DND-41 (cell line): ENCODE data around the gene WDR45B.
"Not testable (repeated sequence)": the region's sequence is repeated elsewhere in the genome, so short reads cannot be mapped to it uniquely, and the experiment has no call there.

ENCODE experiments used
- ATAC-seq: fragments of 200-7000 bp; cut with Tn5 transposase; 3 replicates; pipeline ENCODE4 v1.9.1; 2021; ENCODE audit warnings: low read depth; ENCODE audit not compliant: insufficient read depth
- DNase-seq: peaks from one replicate; pipeline ENCODE4 v3.0.0-alpha.2; 2020
- H2AFZ ChIP-seq: 2 replicates; pipeline ENCODE4 v1.6.0; 2012; ENCODE audit warnings: low read depth, low read length
- H3K27ac ChIP-seq: 2 replicates; pipeline ENCODE4 v1.5.1; 2012; ENCODE audit warnings: low read length, inconsistent platforms
- H3K27me3 ChIP-seq: fragments of 200-600 bp; sonication (generic); 2 replicates; pipeline ENCODE4 v1.6.0; 2012; ENCODE audit warnings: low read length, mild to moderate bottlenecking, inconsistent platforms; ENCODE audit not compliant: insufficient read depth, poor library complexity
- H3K36me3 ChIP-seq: 2 replicates; pipeline ENCODE4 v1.5.1; 2012; ENCODE audit warnings: low read length, inconsistent platforms; ENCODE audit not compliant: insufficient read depth
- H3K4me1 ChIP-seq: 2 replicates; pipeline ENCODE4 v1.5.1; 2012; ENCODE audit warnings: mild to moderate bottlenecking, low read length; ENCODE audit not compliant: insufficient read depth
- H3K4me2 ChIP-seq: 2 replicates; pipeline ENCODE4 v1.6.0; 2012; ENCODE audit warnings: mild to moderate bottlenecking, moderate library complexity, low read length, inconsistent platforms; ENCODE audit not compliant: insufficient read depth
- H3K4me3 ChIP-seq, 2 experiments: fragments of 200-600 bp in 1 of 2; shearing (Covaris generic) in 1 of 2; 2 replicates each; pipeline ENCODE4 v1.5.1; 2012 to 2016; ENCODE audit warnings: inconsistent platforms in 2 of 2, low read length in 2 of 2, mild to moderate bottlenecking in 2 of 2, low read depth in 1 of 2, moderate library complexity in 1 of 2
- H3K79me2 ChIP-seq: 2 replicates; pipeline ENCODE4 v1.6.0; 2012; ENCODE audit warnings: low read length, inconsistent platforms; ENCODE audit not compliant: insufficient read depth
- H3K9ac ChIP-seq: 2 replicates; pipeline ENCODE4 v1.6.0; 2012; ENCODE audit warnings: low read depth, mild to moderate bottlenecking, inconsistent platforms, low read length, moderate library complexity
- H3K9me3 ChIP-seq: 2 replicates; pipeline ENCODE4 v1.5.1; 2012; ENCODE audit warnings: low read length, moderate library complexity, mild to moderate bottlenecking, inconsistent platforms; ENCODE audit not compliant: insufficient read depth, severe bottlenecking
- H4K20me1 ChIP-seq: 2 replicates; pipeline ENCODE4 v1.6.0; 2012; ENCODE audit warnings: low read length; ENCODE audit not compliant: insufficient read depth
- CTCF ChIP-seq: IDR thresholded peaks from 2 replicates; pipeline ENCODE4 v1.5.1; 2012; ENCODE audit warnings: borderline replicate concordance, low read length, moderate library complexity, mild to moderate bottlenecking; ENCODE audit not compliant: poor library complexity, severe bottlenecking; ENCODE audit errors: extremely low read depth
- EZH2 ChIP-seq: IDR thresholded peaks from 3 replicates; pipeline ENCODE4 v1.6.1; 2012; ENCODE audit warnings: borderline replicate concordance, low read depth, mild to moderate bottlenecking, moderate library complexity, low read length, inconsistent platforms; ENCODE audit not compliant: severe bottlenecking

WDR45B gene

GRCh38 chr17:82582213-82582612 is 66.0 kb downstream of the WDR45B start:
- no peak overlapping the region for H3K27ac ChIP-seq
- ATAC-seq: no peak
- H3K27me3 ChIP-seq: no peaks in the 10 kb centered on the region
- H3K9me3 ChIP-seq: no peaks in the 10 kb centered on the region
- H3K79me2 ChIP-seq: peaks cover 41% of the 10 kb centered on the region
- H3K36me3 ChIP-seq: peaks cover 71% of the 10 kb centered on the region
- no peak overlapping the region for H3K4me3 ChIP-seq
- H2AFZ ChIP-seq: no peak overlapping the region
- H3K9ac ChIP-seq: no peak overlapping the region
- no peaks in the 10 kb centered on the region for H3K4me1 ChIP-seq
- H3K4me2 ChIP-seq: no peak overlapping the region
- peaks cover 28% of the 10 kb centered on the region for H4K20me1 ChIP-seq
- TF ChIP-seq EZH2: no peak
- no peak for TF ChIP-seq CTCF
- DNase-seq: no peak

- Histone ChIP-seq H4K20me1 (peaks cover 26% of the 10 kb centered on the region), H3K79me2 (peaks cover 55% of the 10 kb centered on the region), H3K36me3 (peaks cover 69% of the 10 kb centered on the region)
- H3K9me3 ChIP-seq, ATAC-seq, DNase-seq, H3K4me1 ChIP-seq, H3K27me3 ChIP-seq, H3K4me2 ChIP-seq, H2AFZ ChIP-seq, H3K9ac ChIP-seq, H3K4me3 ChIP-seq, H3K27ac ChIP-seq: not testable (repeated sequence)
Observed at GRCh38 chr17:82579969-82580368, 68.3 kb downstream of the WDR45B start.

- Histone ChIP-seq H3K4me3 (no peak overlapping the region), H3K9me3 (no peaks in the 10 kb centered on the region), H3K27me3 (no peaks in the 10 kb centered on the region), H3K4me1 (no peaks in the 10 kb centered on the region), H3K27ac (no peak overlapping the region), H3K79me2 (peaks cover 72% of the 10 kb centered on the region), H4K20me1 (peaks cover 32% of the 10 kb centered on the region), H3K4me2 (no peak overlapping the region), H3K36me3 (peaks cover 68% of the 10 kb centered on the region), H3K9ac (no peak overlapping the region), H2AFZ (no peak overlapping the region)
- DNase-seq: no peak
- no peak for TF ChIP-seq EZH2
- TF ChIP-seq CTCF: no peak
- no peak for ATAC-seq
Observed at GRCh38 chr17:82577300-82577699, 70.9 kb downstream of the WDR45B start.

GRCh38 chr17:82575581-82576221 is 72.5 kb downstream of the WDR45B start:
- Histone ChIP-seq H3K36me3 (peaks cover 80% of the 10 kb centered on the region), H3K79me2 (peaks cover 72% of the 10 kb centered on the region), H4K20me1 (peaks cover 34% of the 10 kb centered on the region)
- H3K9ac ChIP-seq, ATAC-seq, H3K4me1 ChIP-seq, H3K27me3 ChIP-seq, H3K27ac ChIP-seq, H3K4me2 ChIP-seq, H2AFZ ChIP-seq, H3K4me3 ChIP-seq, H3K9me3 ChIP-seq, DNase-seq: not testable (repeated sequence)
